MM.1S (cell line): Measurements from ENCODE around the gene CFAP57.
"Not testable (repeated sequence)": the region's sequence is repeated elsewhere in the genome, so short reads cannot be mapped to it uniquely, and the experiment has no call there.

Source experiments
- EZH2 ChIP-seq: fragments of 300-600 bp; sonication (generic); optimal IDR thresholded peaks from 2 replicates; pipeline ENCODE3; 2017; ENCODE audit warnings: low read depth, mild to moderate bottlenecking, antibody characterized with exemption, low read length, mixed read lengths
- EZH2phosphoT487 ChIP-seq: fragments of 300-600 bp; sonication (generic); IDR thresholded peaks from 2 replicates; pipeline ENCODE4 v1.6.1; 2018; ENCODE audit warnings: antibody characterized with exemption, low read length
- TF ChIP-seq, protein P1 (sequence below): fragments of 300-600 bp; sonication (generic); IDR thresholded peaks from 2 replicates; pipeline ENCODE4 v1.5.1; 2016; ENCODE audit warnings: antibody characterized with exemption, low read length, mixed read lengths

DNA sequence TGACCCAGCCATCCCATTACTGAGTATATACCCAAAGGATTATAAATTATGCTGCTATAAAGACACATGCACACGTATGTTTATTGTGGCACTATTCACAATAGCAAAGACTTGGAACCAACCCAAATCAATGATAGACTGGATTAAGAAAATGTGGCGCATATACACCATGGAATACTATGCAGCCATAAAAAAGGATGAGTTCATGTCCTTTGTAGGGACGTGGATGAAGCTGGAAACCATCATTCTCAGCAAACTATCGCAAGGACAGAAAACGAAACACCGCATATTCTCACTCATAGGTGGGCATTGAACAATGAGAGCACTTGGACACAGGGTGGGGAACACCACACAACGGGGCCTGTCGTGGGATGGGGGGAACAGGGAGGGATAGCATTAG, 36.1 kb downstream of the CFAP57 start:
- TF ChIP-seq, protein P1, sequence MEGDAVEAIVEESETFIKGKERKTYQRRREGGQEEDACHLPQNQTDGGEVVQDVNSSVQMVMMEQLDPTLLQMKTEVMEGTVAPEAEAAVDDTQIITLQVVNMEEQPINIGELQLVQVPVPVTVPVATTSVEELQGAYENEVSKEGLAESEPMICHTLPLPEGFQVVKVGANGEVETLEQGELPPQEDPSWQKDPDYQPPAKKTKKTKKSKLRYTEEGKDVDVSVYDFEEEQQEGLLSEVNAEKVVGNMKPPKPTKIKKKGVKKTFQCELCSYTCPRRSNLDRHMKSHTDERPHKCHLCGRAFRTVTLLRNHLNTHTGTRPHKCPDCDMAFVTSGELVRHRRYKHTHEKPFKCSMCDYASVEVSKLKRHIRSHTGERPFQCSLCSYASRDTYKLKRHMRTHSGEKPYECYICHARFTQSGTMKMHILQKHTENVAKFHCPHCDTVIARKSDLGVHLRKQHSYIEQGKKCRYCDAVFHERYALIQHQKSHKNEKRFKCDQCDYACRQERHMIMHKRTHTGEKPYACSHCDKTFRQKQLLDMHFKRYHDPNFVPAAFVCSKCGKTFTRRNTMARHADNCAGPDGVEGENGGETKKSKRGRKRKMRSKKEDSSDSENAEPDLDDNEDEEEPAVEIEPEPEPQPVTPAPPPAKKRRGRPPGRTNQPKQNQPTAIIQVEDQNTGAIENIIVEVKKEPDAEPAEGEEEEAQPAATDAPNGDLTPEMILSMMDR = not testable (repeated sequence)
- TF ChIP-seq EZH2, EZH2phosphoT487: not testable (repeated sequence)
